ENCODE data around the gene THAP11. TPM values are rescaled to one million over a fixed set of nuclear protein-coding genes. Genes with fewer than 3 reads are reported as not detected.

Gene THAP11
- total and polyA plus RNA-seq, 8 donors = 21.7 to 30.5 (median 27.2) TPM

- TF ChIP-seq CTCF (IDR thresholded peaks at IDR 0.05) = peak; percentile 37 to 78
- Histone ChIP-seq H3K4me1 (peaks cover 0 to 12% of the 10 kb centered on the region in 2 donors), H3K9me3 (no peaks in the 10 kb centered on the region), H3K4me3 (no peak overlapping the region), H3K36me3 (peaks cover 0 to 82% of the 10 kb centered on the region in 2 donors), H3K27ac (no peak overlapping the region), H3K27me3 (no peaks in the 10 kb centered on the region)
- intact Hi-C loops (cut with DNase I) = loop anchor here in 1 of 2 donors (5.0 kb wide), 1 partner anchor 43 kb away; no protein-coding TSS in a partner anchor
- ATAC-seq = peak; percentile 67
- peak; percentile 17 to 92 (median 57) for DNase-seq
Measured at GRCh38 chr16:67883872-67884261, 41.7 kb downstream of the THAP11 start.

- H3K4me3 ChIP-seq = no peak within 1 kb of the TSS
- peaks cover 0 to 74% of the 10 kb centered on the region in 2 donors for H3K36me3 ChIP-seq
- intact Hi-C loops (cut with DNase I) = loop anchor here in 1 of 2 donors (5.0 kb wide), 1 partner anchor 43 kb away; no protein-coding TSS in a partner anchor
Measured at GRCh38 chr16:67884684-67885083, 42.6 kb downstream of the THAP11 start, which contains the start of gene NRN1L. NRN1L (plus strand) TSS chr16:67884885; CDS start chr16:67884904, 19 bp downstream.

GRCh38 chr16:67885545-67885944, 43.4 kb downstream of the THAP11 start:
- intact Hi-C loops (cut with DNase I) = no loop called here
- Histone ChIP-seq H3K9me3 (no peaks in the 10 kb centered on the region), H3K4me3 (no peak overlapping the region), H3K36me3 (peaks cover 0 to 65% of the 10 kb centered on the region in 2 donors), H3K27me3 (no peaks in the 10 kb centered on the region), H3K27ac (no peak overlapping the region), H3K4me1 (peaks cover 0 to 12% of the 10 kb centered on the region in 2 donors)
- ATAC-seq = no peak
- DNase-seq = no peak
- no peak for TF ChIP-seq CTCF (IDR thresholded peaks at IDR 0.05)

More at GRCh38 chr16:67884684-67885083, 42.6 kb downstream of the THAP11 start, which contains the start of gene NRN1L:
- no peak for TF ChIP-seq CTCF (IDR thresholded peaks at IDR 0.05)
- H3K27ac ChIP-seq = no peak within 1 kb of the TSS
- no peaks in the 10 kb centered on the region for H3K9me3 ChIP-seq
- peaks cover 0 to 12% of the 10 kb centered on the region in 2 donors for H3K4me1 ChIP-seq
- H3K27me3 ChIP-seq = no peaks in the 10 kb centered on the region
- DNase-seq = peak; percentile 77 to 92 (median 88)
- peak; percentile 87 for ATAC-seq

GRCh38 chr16:67885976-67886375, 43.9 kb downstream of the THAP11 start:
- no peaks in the 10 kb centered on the region for H3K27me3 ChIP-seq
- no peak for TF ChIP-seq CTCF (IDR thresholded peaks at IDR 0.05)
- ATAC-seq (no peak), DNase-seq (no peak)
- H3K27ac ChIP-seq = no peak overlapping the region
- peaks cover 0 to 12% of the 10 kb centered on the region in 2 donors for H3K4me1 ChIP-seq
- no peak overlapping the region for H3K4me3 ChIP-seq
- intact Hi-C loops (cut with DNase I) = no loop called here
- H3K36me3 ChIP-seq = peaks cover 0 to 61% of the 10 kb centered on the region in 2 donors
- no peaks in the 10 kb centered on the region for H3K9me3 ChIP-seq

GRCh38 chr16:67886387-67886786, 44.3 kb downstream of the THAP11 start:
- Histone ChIP-seq H3K36me3 (peaks cover 0 to 57% of the 10 kb centered on the region in 2 donors), H3K27me3 (no peaks in the 10 kb centered on the region), H3K9me3 (no peaks in the 10 kb centered on the region), H3K27ac (no peak overlapping the region), H3K4me1 (peaks cover 0 to 12% of the 10 kb centered on the region in 2 donors), H3K4me3 (no peak overlapping the region)
- ATAC-seq (peak; percentile 73), DNase-seq (peak in 3 of 4 donors; percentile 17 to 78 (median 73))
- TF ChIP-seq CTCF (IDR thresholded peaks at IDR 0.05) = no peak
- intact Hi-C loops (cut with DNase I) = no loop called here
